Measurements from ENCODE around the gene POP7. TPM values are rescaled to one million over a fixed set of nuclear protein-coding genes. Genes with fewer than 3 reads are reported as not detected.

Gene POP7
- total and polyA plus RNA-seq, 11 donors, result 24.1 to 62.4 (median 29.7) TPM

DNA sequence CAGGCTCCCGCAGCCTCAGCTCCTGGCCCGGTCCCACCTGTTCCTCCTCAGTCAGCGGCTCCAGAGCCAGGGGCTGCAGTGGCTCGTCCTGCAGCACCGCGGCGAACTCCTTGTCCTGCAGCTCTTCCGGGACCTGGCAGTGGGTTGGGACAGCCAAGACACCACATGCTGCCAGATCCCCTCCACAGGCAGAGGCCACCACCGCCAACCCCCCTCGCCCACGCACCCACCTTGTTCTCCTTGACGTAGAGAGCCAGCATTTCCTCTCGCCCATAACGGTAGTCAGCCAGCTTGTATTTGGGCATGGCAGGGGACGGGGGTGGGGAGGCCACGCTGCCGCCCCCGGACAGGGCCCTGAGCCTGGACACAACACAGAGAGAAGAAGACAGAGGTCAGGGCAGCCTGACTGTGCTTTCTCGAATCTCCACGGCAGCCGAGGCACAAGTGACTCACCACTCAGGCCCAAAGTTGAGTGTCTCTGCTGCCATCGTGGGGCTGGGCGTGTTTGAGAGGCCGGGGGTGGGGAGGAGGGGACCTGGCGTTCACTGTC, 18.1 kb upstream of the POP7 start:
- intact Hi-C loops (cut with DNase I), result loop anchor here in 2 of 10 donors (5.0 kb wide), 2 partner anchors 66 to 126 kb away; no protein-coding TSS in a partner anchor
- Histone ChIP-seq H3K4me1 (peaks cover 5 to 51% (median 39%) of the 10 kb centered on the region in 12 donors), H3K36me3 (peaks cover 3 to 66% (median 60%) of the 10 kb centered on the region in 9 donors), H3K4me3 (no peak overlapping the region), H3K9me3 (no peaks in the 10 kb centered on the region), H3K27ac (no peak overlapping the region), H3K27me3 (no peaks in the 10 kb centered on the region)
- ATAC-seq, result no peak
- 78 to 85% (median 82%) methylated on average over 21 to 25 of the region's 25 CpGs for WGBS, 4 donors
- DNase-seq, result peak in 1 of 5 donors; percentile 25
- no peak for TF ChIP-seq POLR2A (IDR thresholded peaks at IDR 0.05)
- TF ChIP-seq, protein P1, sequence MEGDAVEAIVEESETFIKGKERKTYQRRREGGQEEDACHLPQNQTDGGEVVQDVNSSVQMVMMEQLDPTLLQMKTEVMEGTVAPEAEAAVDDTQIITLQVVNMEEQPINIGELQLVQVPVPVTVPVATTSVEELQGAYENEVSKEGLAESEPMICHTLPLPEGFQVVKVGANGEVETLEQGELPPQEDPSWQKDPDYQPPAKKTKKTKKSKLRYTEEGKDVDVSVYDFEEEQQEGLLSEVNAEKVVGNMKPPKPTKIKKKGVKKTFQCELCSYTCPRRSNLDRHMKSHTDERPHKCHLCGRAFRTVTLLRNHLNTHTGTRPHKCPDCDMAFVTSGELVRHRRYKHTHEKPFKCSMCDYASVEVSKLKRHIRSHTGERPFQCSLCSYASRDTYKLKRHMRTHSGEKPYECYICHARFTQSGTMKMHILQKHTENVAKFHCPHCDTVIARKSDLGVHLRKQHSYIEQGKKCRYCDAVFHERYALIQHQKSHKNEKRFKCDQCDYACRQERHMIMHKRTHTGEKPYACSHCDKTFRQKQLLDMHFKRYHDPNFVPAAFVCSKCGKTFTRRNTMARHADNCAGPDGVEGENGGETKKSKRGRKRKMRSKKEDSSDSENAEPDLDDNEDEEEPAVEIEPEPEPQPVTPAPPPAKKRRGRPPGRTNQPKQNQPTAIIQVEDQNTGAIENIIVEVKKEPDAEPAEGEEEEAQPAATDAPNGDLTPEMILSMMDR (IDR thresholded peaks at IDR 0.05), result no peak

GRCh38 chr7:100688326-100688860, 17.5 kb upstream of the POP7 start:
- Histone ChIP-seq H3K4me1 (peaks cover 5 to 57% (median 44%) of the 10 kb centered on the region in 12 donors), H3K27me3 (no peaks in the 10 kb centered on the region), H3K36me3 (peaks cover 0 to 61% (median 54%) of the 10 kb centered on the region in 9 donors), H3K4me3 (no peak overlapping the region), H3K9me3 (no peaks in the 10 kb centered on the region), H3K27ac (peak overlapping the region in 1 of 12 donors; percentile 7)
- DNase-seq (no peak), ATAC-seq (no peak)
- intact Hi-C loops (cut with DNase I), result loop anchor here in 2 of 10 donors (5.0 kb wide), 2 partner anchors 66 to 126 kb away; no protein-coding TSS in a partner anchor
- no peak for TF ChIP-seq POLR2A (IDR thresholded peaks at IDR 0.05)
- TF ChIP-seq, protein P1 (IDR thresholded peaks at IDR 0.05), result no peak
- 80 to 89% (median 84%) methylated on average over 13 to 16 of the region's 16 CpGs for WGBS, 4 donors

- Histone ChIP-seq H3K27ac (peak overlapping the region in 2 of 12 donors; percentile 7 to 38), H3K9me3 (no peaks in the 10 kb centered on the region), H3K36me3 (peaks cover 0 to 50% (median 43%) of the 10 kb centered on the region in 9 donors), H3K4me3 (no peak overlapping the region), H3K27me3 (no peaks in the 10 kb centered on the region), H3K4me1 (peaks cover 5 to 61% (median 44%) of the 10 kb centered on the region in 12 donors)
- whole genome bisulfite sequencing, 4 donors, result 80 to 84% (median 82%) methylated on average over 14 to 18 of the region's 18 CpGs
- ATAC-seq, result no peak
- TF ChIP-seq, protein P1 (IDR thresholded peaks at IDR 0.05), result no peak
- no peak for TF ChIP-seq POLR2A (IDR thresholded peaks at IDR 0.05)
- intact Hi-C loops (cut with DNase I), result loop anchor here (2.0 to 10.0 kb wide), 13 partner anchors 67 to 225 kb away; partner anchors contain the start of genes MOSPD3 (in 3 of the 10), SPACDR (in 2 of the 10), TSC22D4 (in 2 of the 10) and FBXO24 (in 1 of the 10)
- peak in 1 of 5 donors; percentile 54 for DNase-seq
These were observed 16.4 kb upstream of the POP7 start for GRCh38 chr7:100689230-100690135.
